Measurements from ENCODE around the gene KBTBD6. TPM values are rescaled to one million over a fixed set of nuclear protein-coding genes. Genes with fewer than 3 reads are reported as not detected.
"Not testable (repeated sequence)": the region's sequence is repeated elsewhere in the genome, so short reads cannot be mapped to it uniquely, and the experiment has no call there.

The KBTBD6 gene
- total and polyA plus RNA-seq, 4 donors: 2.1 to 5.1 (median 3.8) TPM

- Histone ChIP-seq H3K27me3 (ENCODE audit: control insufficient read depth in 4 of 4, insufficient read depth in 4 of 4, low read length in 3 of 4) (no peaks in the 10 kb centered on the region), H3K9ac (ENCODE audit: low read depth in 1 of 2, low read length in 2 of 2) (no peak overlapping the region), H3K36me3 (ENCODE audit: control insufficient read depth in 4 of 4, insufficient read depth in 3 of 4, low read depth in 1 of 4, low read length in 3 of 4) (no peaks in the 10 kb centered on the region), H3K9me3 (ENCODE audit: control insufficient read depth in 4 of 4, low read length in 3 of 4) (no peaks in the 10 kb centered on the region), H3K27ac (ENCODE audit: low read depth in 1 of 2, low read length in 2 of 2) (no peak overlapping the region), H3K4me3 (ENCODE audit: low read depth in 1 of 3, low read length in 3 of 3) (no peak overlapping the region), H3K4me1 (ENCODE audit: control insufficient read depth in 4 of 4, insufficient read depth in 4 of 4, low read length in 3 of 4) (no peaks in the 10 kb centered on the region)
- WGBS: 91% methylated on average over 7 of the region's 7 CpGs
- DNase-seq (ENCODE audit: low spot score): no peak
- TF ChIP-seq REST (IDR thresholded peaks at IDR 0.05): no peak
- TF ChIP-seq YY1 (IDR thresholded peaks at IDR 0.05): no peak
- no peak for TF ChIP-seq HNF4A (conservative IDR thresholded peaks at IDR 0.05)
- no peak for TF ChIP-seq RXRA (IDR thresholded peaks at IDR 0.05)
These were observed 45.4 kb upstream of the KBTBD6 start for GRCh38 chr13:41178040-41178439.

- no peak overlapping the region for H3K9ac ChIP-seq (ENCODE audit: low read depth in 1 of 2, low read length in 2 of 2)
- no peaks in the 10 kb centered on the region for H3K9me3 ChIP-seq (ENCODE audit: control insufficient read depth in 4 of 4, low read length in 3 of 4)
- DNase-seq (ENCODE audit: low spot score): no peak
- no peaks in the 10 kb centered on the region for H3K36me3 ChIP-seq (ENCODE audit: control insufficient read depth in 4 of 4, insufficient read depth in 3 of 4, low read depth in 1 of 4, low read length in 3 of 4)
- H3K27ac ChIP-seq (ENCODE audit: low read depth in 1 of 2, low read length in 2 of 2): no peak overlapping the region
- no peak overlapping the region for H3K4me3 ChIP-seq (ENCODE audit: low read depth in 1 of 3, low read length in 3 of 3)
- no peaks in the 10 kb centered on the region for H3K4me1 ChIP-seq (ENCODE audit: control insufficient read depth in 4 of 4, insufficient read depth in 4 of 4, low read length in 3 of 4)
- 41% methylated on average over 2 of the region's 2 CpGs for WGBS
- H3K27me3 ChIP-seq (ENCODE audit: control insufficient read depth in 4 of 4, insufficient read depth in 4 of 4, low read length in 3 of 4): no peaks in the 10 kb centered on the region
- TF ChIP-seq HNF4A (conservative IDR thresholded peaks at IDR 0.05) (no peak), YY1 (IDR thresholded peaks at IDR 0.05) (no peak), GABPA (IDR thresholded peaks at IDR 0.05 in 1 of 2, conservative IDR thresholded peaks at IDR 0.05 in 1 of 2) (no peak), RXRA (IDR thresholded peaks at IDR 0.05) (no peak), HNF4G (IDR thresholded peaks at IDR 0.05) (no peak), MAX (IDR thresholded peaks at IDR 0.05) (no peak), REST (IDR thresholded peaks at IDR 0.05) (no peak), EGR1 (IDR thresholded peaks at IDR 0.05; ENCODE audit: low read depth in 2 of 2) (no peak), FOXA1 (IDR thresholded peaks at IDR 0.05) (no peak), FOXA2 (IDR thresholded peaks at IDR 0.05) (no peak), ATF3 (IDR thresholded peaks at IDR 0.05) (no peak), RAD21 (IDR thresholded peaks at IDR 0.05) (no peak), SP1 (IDR thresholded peaks at IDR 0.05) (no peak), JUND (IDR thresholded peaks at IDR 0.05) (no peak), CTCF (IDR thresholded peaks at IDR 0.05; ENCODE audit: low read depth, low read length, missing input control) (no peak), ZBTB33 (IDR thresholded peaks at IDR 0.05) (no peak), NR2F2 (IDR thresholded peaks at IDR 0.05) (no peak), TAF1 (conservative IDR thresholded peaks at IDR 0.05) (no peak)
These were observed 45.0 kb upstream of the KBTBD6 start for GRCh38 chr13:41177616-41178015.

GRCh38 chr13:41175576-41175975 lies 43.0 kb upstream of the KBTBD6 start:
- H3K9ac ChIP-seq (ENCODE audit: low read depth in 1 of 2, low read length in 2 of 2); H3K9me3 ChIP-seq (ENCODE audit: control insufficient read depth in 4 of 4, low read length in 3 of 4); H3K4me1 ChIP-seq (ENCODE audit: control insufficient read depth in 4 of 4, insufficient read depth in 4 of 4, low read length in 3 of 4); DNase-seq (ENCODE audit: low spot score); H3K27ac ChIP-seq (ENCODE audit: low read depth in 1 of 2, low read length in 2 of 2); H3K4me3 ChIP-seq (ENCODE audit: low read depth in 1 of 3, low read length in 3 of 3); H3K36me3 ChIP-seq (ENCODE audit: control insufficient read depth in 4 of 4, insufficient read depth in 3 of 4, low read depth in 1 of 4, low read length in 3 of 4); H3K27me3 ChIP-seq (ENCODE audit: control insufficient read depth in 4 of 4, insufficient read depth in 4 of 4, low read length in 3 of 4): not testable (repeated sequence)
- WGBS: 95% methylated on average over 8 of the region's 8 CpGs
